ENCODE results near the gene NTHL1. TPM values are rescaled to one million over a fixed set of nuclear protein-coding genes. Genes with fewer than 3 reads are reported as not detected.

NTHL1 gene
- 10 to 100 TPM; 21.4 to 38.3 (median 26.0) TPM for polyA plus RNA-seq (ENCODE audit: low read depth in 6 of 6)

DNA sequence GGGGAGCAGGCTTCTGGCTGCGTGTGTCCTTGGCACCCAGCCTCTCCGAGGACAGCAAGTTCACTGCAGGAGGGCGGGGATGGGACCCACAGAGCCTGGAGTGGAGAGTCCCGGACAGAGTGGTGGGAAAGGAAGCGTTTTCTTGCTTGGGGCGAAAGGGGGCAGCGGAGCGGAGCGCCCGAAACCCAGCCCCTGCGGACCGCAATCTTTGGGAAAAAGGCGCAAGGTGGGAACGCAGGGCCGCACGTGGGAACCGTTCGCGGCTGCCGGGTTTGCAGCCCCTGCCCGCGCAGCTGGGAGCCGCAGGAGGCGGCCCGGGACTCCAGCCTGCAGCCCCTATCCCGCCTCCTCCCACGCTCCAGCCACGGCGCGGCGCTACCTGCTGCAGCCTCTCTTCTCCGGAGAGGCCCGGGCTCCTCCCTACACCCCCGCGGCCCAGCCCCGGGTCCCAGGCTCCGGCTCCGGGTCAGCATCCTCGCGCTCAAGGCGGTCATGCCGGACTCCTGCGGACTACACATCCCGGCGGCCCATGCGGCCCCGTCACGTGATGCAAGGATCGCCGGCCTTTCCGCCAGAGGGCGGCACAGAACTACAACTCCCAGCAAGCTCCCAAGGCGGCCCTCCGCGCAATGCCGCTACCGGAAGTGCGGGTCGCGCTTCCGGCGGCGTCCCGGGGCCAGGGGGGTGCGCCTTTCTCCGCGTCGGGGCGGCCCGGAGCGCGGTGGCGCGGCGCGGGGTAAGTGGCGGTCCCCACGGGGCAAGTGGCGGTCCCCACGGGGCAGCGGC lies at the start of gene NTHL1, which contains the start of gene TSC2:
TSS of gene NTHL1 (minus strand) at position 505 of the 786 bp plus-strand sequence. CDS start at position 494, 11 bp downstream.
TSS of gene TSC2 (plus strand) at position 656 of the 786 bp plus-strand sequence. CDS start 631 bp downstream, outside the sequence.
- Mint-ChIP-seq H3K4me3 (peak within 1 kb of the TSS; percentile 86 to 97 (median 94)), H3K27me3 (no peaks in the 10 kb centered on the region)

DNA sequence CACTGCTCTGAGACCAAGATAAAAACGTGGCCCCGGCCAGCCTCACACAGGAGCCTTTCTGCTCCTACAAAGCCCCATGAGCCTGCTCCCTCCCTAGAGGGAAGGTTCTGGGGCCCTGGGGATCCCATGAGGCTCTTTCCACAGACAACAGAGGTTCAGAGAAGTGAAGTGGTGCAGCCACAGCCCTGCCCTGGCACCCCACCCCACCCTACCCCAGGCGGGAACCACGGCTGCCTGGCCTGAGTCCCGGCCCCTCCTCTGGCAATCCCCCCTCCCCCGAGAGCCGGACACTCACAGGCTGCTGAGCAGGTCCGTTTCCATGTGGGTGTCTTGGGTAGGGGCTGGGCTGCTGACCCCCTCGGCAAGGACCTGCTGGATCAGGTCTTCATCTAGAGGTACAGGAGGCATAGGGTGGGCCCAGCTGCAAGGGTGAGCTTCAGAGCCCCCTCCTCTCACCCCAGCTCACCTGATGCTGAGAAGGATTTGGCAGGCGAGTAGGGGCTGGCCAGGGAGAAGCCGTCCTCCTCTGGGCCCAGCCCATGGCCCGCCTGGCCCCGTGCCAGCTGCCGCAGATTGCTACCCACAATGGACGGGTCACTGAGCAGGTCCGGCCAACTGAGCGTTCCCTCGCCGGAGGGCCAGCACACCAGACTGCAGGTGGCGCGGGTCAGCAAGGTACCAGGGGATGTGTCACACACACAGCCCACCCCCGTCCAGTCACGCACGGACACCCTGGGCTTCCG lies 49.4 kb upstream of the NTHL1 start:
- Mint-ChIP-seq H3K4me3 (no peak overlapping the region), H3K27me3 (no peaks in the 10 kb centered on the region), H3K4me1 (no peaks in the 10 kb centered on the region), H3K27ac (no peak overlapping the region), H3K36me3 (no peaks in the 10 kb centered on the region), H3K9me3 (no peaks in the 10 kb centered on the region)
- ATAC-seq (ENCODE audit: low read depth in 2 of 2) (no peak), DNase-seq (no peak)

More for the DNA sequence above, at the start of gene NTHL1, which contains the start of gene TSC2:
- DNase-seq (peak; percentile 93), ATAC-seq (ENCODE audit: low read depth in 2 of 2) (peak; percentile 94 to 95)
- Mint-ChIP-seq H3K4me1 (peaks cover 23 to 25% (median 24%) of the 10 kb centered on the region in 3 donors), H3K36me3 (no peaks in the 10 kb centered on the region), H3K27ac (peak within 1 kb of the TSS; percentile 43 to 93 (median 88)), H3K9me3 (no peaks in the 10 kb centered on the region)

DNA sequence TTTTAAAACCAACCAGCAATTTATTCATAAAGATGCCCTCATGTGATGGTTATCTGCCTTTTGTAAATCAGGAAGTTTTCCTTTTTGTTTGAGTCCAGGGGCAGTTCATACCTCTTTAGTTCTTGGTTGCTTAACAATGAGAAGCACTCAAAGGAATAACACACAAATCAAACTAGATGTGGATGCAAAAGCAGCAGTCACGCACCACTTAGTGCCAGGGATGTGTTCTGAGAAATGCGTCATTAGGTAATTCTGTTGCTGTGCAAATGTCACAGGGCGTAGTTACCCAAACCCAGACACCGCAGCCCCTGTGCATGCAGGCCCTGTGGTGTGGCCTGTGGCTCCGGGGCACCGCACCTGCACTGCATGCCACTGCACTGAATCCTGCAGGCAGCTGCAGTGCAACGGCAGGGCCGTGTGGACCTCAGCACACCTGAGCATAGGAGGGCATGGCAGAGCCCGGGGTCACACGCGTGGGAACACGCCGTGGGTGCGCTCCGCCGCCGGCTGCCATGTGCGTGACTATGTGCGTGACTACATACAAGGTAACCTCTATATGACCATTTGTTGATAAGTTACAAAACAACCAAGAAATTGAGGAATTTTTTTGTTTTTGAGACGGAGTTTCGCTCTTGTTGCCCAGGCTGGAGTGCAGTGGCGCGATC lies 48.4 kb upstream of the NTHL1 start:
- DNase-seq = no peak
- Mint-ChIP-seq H3K9me3 (no peaks in the 10 kb centered on the region), H3K4me1 (no peaks in the 10 kb centered on the region), H3K27me3 (no peaks in the 10 kb centered on the region), H3K36me3 (no peaks in the 10 kb centered on the region), H3K4me3 (no peak overlapping the region), H3K27ac (no peak overlapping the region)
- ATAC-seq (ENCODE audit: low read depth in 2 of 2) = no peak

DNA sequence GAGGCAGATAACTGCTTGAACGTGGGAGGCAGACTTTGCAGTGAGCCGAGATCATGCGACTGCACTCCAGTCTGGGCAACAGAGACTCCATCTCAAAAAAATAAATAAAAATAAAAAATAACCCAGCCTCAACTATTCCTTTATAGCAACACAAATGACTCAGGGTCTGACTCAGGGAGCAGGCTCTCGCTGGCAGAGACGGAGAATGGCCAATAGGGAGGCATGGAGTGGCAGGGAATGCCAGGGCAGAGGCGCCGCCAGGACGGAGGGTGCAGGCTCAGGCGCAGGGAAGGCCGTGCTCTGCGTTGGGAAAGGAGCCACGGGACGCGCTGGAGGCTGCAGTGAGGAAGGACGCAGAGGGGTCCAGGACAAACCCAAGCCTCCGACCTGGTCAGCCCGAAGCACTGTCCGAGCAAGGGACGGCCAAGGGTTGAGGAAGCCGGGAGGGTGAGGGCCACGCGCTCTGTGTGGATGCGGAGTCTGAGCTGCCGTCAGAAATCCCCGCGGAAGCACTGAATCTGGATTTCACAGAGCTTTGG lies 47.8 kb upstream of the NTHL1 start:
- peak overlapping the region in 1 of 6 donors; percentile 44 for H3K27ac Mint-ChIP-seq
- DNase-seq (no peak), ATAC-seq (ENCODE audit: low read depth in 2 of 2) (no peak)
- H3K4me3 Mint-ChIP-seq = no peak overlapping the region
- H3K27me3 Mint-ChIP-seq = no peaks in the 10 kb centered on the region
- no peaks in the 10 kb centered on the region for H3K36me3 Mint-ChIP-seq
- no peaks in the 10 kb centered on the region for H3K4me1 Mint-ChIP-seq
- H3K9me3 Mint-ChIP-seq = no peaks in the 10 kb centered on the region

DNA sequence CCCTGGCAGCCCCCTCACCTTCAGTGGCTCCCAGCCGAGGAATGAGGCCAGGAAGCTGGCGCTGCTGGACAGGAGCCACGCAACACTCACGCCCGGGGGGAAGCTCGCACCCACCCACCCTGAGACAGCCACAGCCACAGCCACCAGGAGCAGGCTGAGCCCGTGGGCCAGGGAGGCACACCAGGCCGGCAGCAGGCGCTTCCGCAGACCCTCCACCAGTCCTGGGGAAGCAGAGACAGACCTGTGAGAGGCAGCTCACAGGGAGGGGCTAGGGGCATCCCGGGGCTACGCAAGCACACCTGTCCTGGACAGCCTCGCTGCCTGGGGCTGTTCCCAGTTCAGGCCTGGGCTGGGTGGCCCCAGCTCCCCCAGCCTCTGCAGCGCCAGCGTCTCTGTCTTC lies 46.2 kb upstream of the NTHL1 start:
- H3K4me3 Mint-ChIP-seq = no peak overlapping the region
- DNase-seq = no peak
- H3K27ac Mint-ChIP-seq = no peak overlapping the region
- H3K4me1 Mint-ChIP-seq = no peaks in the 10 kb centered on the region
- ATAC-seq (ENCODE audit: low read depth in 2 of 2) = no peak
- no peaks in the 10 kb centered on the region for H3K36me3 Mint-ChIP-seq
- no peaks in the 10 kb centered on the region for H3K27me3 Mint-ChIP-seq
- H3K9me3 Mint-ChIP-seq = no peaks in the 10 kb centered on the region

DNA sequence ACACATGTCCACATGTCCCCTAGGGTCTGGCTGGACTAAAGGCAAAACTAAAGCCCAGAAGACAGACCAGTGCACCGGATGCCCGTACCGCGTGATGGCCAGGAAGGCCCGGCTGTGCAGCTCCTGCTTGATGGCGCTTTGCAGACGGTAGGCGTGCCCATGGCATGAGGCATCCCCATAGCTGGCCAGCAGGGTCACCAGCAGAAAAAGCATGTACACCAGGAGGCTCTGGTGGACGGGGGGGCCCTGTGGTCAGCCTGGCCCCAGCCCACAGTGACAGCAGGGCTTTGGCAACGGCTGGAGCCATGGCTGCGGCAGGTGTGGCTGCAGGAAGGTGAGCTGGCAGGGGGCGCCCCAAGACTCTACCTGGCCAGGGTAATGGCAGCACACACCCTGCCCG lies 45.2 kb upstream of the NTHL1 start:
- ATAC-seq (ENCODE audit: low read depth in 2 of 2) (no peak), DNase-seq (no peak)
- no peak overlapping the region for H3K27ac Mint-ChIP-seq
- no peak overlapping the region for H3K4me3 Mint-ChIP-seq
- no peaks in the 10 kb centered on the region for H3K9me3 Mint-ChIP-seq
- H3K27me3 Mint-ChIP-seq = no peaks in the 10 kb centered on the region
- no peaks in the 10 kb centered on the region for H3K4me1 Mint-ChIP-seq
- no peaks in the 10 kb centered on the region for H3K36me3 Mint-ChIP-seq

DNA sequence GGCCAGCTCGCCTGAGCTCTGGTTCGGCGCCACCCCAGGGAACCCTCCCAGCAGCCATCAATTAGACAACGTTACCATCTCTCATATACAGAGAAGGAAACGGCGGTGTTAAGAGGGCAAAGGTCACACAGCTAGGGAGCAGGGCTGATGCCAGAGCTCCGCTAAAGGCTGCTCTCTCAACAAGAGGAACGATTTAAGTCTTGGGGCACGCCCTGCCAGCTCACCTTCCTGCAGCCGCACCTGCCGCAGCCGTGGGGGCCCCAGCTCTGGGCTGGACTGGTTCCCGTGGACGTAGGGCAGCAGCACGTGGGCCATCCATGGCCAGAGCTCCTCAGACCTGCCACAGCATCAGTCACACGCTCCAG lies 44.6 kb upstream of the NTHL1 start:
- Mint-ChIP-seq H3K27ac (no peak overlapping the region), H3K36me3 (no peaks in the 10 kb centered on the region), H3K9me3 (no peaks in the 10 kb centered on the region), H3K4me3 (no peak overlapping the region), H3K4me1 (no peaks in the 10 kb centered on the region), H3K27me3 (no peaks in the 10 kb centered on the region)
- DNase-seq (no peak), ATAC-seq (ENCODE audit: low read depth in 2 of 2) (no peak)

DNA sequence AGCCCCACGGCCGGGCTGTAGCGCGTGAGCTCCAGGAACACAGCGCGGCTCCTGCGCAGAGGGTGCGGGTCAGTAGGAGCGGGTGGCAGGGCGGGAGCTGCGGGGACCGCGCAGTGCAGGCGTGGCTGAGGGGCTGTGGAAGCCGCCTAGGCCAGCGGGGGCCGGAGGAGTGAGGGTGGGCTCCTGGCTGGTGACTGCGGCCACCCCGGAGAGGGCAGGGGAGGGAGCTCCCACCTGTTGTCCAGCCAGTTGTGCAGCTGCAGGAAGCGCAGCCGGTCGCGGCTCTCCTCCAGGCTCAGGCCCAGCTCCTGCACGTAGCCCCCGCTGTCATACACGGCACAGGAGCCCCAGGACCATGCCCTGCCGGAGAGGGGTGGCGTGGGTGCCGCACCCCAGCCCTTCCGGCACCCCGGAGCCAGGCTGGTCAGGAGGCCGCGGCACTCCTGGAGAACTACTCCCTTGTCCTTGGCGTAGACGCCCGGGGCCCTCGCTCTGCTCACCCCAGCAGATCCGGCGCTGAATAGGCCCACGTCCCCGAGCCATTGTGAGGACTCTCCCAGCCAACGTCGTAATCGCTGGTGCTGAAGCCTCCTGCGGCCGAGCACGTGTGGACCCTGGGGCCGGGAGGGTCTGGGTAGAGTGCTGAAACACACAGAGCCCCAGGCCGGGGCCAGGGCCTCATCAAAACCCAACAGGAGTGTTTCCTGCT lies 44.1 kb upstream of the NTHL1 start:
- DNase-seq (no peak), ATAC-seq (ENCODE audit: low read depth in 2 of 2) (no peak)
- no peak overlapping the region for H3K4me3 Mint-ChIP-seq
- H3K27me3 Mint-ChIP-seq = no peaks in the 10 kb centered on the region
- no peaks in the 10 kb centered on the region for H3K4me1 Mint-ChIP-seq
- no peaks in the 10 kb centered on the region for H3K9me3 Mint-ChIP-seq
- no peak overlapping the region for H3K27ac Mint-ChIP-seq
- H3K36me3 Mint-ChIP-seq = no peaks in the 10 kb centered on the region

DNA sequence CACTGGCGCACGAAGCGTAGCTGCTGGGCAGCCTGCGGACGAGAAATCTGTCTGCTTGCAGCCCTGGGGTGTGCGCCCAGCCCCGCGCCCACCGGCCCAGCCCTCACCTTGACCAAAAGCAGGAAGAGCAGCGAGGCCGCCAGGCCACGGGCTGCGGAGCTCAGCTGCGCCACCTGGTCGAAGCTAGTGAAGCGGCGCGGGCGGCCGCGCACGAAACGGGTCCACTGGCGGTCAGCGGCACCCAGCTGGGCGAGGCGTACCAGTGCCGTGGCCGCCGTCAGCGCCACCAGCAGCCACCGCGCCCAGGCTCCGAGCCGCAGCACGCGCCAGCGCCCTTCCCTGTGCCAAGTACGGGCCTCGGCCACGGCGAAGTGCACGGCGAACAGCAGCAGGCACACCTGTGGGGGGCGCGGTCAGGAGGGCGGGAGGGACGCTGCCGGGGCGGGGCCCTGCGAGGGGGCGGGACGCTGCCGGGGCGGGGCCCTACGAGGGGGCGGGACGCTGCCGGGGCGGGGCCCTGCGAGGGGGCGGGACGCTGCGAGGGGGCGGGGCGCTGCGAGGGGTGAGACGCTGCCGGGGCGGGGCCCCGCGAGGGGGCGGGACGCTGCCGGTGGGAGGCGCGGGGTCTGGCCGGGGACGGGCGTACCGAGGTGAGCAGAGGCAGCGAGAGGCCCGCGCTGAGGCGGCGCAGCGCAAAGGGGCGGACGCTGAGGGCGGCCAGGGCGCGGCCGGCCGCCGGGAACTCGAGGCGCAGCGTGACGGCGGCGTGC lies 43.3 kb upstream of the NTHL1 start:
- peak in 1 of 2 donors; percentile 33 for ATAC-seq (ENCODE audit: low read depth in 2 of 2)

DNA sequence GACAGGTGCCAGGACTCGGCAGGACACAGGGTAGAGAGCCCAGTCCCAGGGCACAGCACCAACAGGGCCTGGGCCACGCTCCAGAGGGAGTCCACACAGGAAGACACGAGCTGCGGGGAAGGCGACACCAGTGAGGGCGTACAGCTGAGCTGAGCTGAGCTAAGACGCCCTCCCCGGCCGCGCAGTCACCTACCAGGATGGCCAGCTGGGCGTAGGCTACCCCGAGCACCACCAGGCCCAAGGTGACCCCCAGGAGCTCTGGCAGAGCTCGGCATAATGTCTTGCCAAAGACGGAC lies 42.8 kb upstream of the NTHL1 start:
- H3K4me1 Mint-ChIP-seq = no peaks in the 10 kb centered on the region
- H3K36me3 Mint-ChIP-seq = no peaks in the 10 kb centered on the region
- H3K27me3 Mint-ChIP-seq = no peaks in the 10 kb centered on the region
- no peak for DNase-seq
- H3K27ac Mint-ChIP-seq = peak overlapping the region in 1 of 6 donors; percentile 21
- no peaks in the 10 kb centered on the region for H3K9me3 Mint-ChIP-seq
- ATAC-seq (ENCODE audit: low read depth in 2 of 2) = no peak
- no peak overlapping the region for H3K4me3 Mint-ChIP-seq

More for the DNA sequence above, 43.3 kb upstream of the NTHL1 start:
- H3K27ac Mint-ChIP-seq = no peak overlapping the region
- no peaks in the 10 kb centered on the region for H3K9me3 Mint-ChIP-seq
- no peaks in the 10 kb centered on the region for H3K36me3 Mint-ChIP-seq
- H3K4me3 Mint-ChIP-seq = no peak overlapping the region
- no peaks in the 10 kb centered on the region for H3K27me3 Mint-ChIP-seq
- H3K4me1 Mint-ChIP-seq = no peaks in the 10 kb centered on the region
- no peak for DNase-seq

DNA sequence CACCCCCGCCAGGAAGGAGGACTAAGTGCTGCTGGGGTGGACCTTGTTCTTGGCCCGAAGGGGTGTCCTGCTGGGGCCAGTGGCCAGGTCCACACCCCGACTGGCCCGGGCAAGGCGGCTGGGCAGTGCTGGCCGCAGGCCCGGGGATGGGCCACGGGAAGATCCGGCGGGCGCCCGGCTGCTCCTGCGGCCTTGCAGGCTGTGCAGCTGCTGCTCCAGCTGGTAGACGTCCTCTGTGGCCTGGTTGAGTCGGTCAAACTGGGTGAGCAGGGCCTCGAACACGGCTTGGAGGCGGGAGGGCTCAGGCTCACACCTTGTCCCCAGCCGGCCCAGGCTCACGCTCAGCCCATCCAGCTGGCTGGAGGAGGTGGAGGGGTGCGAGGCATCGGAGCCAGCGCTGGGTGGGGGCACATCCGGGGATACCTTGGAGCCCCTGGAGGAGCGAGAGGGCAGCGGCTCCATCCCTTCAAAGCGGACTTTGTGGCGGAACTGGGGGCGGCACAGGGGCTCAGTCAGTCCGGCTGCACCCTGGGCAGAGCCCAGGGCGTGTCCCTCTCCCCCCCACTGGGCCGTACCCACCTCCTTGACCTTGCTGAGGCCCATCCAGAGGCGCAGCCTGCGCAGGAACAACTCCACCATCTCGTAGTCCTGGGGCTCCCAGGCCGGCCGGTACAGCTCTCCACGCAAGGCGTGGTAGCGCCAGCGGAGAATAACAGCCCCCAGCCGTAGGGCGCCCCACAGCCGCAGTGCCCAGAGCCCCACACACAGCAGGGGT lies 42.3 kb upstream of the NTHL1 start:
- H3K36me3 Mint-ChIP-seq = no peaks in the 10 kb centered on the region
- H3K27ac Mint-ChIP-seq = peak overlapping the region in 1 of 6 donors; percentile 69
- no peak overlapping the region for H3K4me3 Mint-ChIP-seq
- no peaks in the 10 kb centered on the region for H3K9me3 Mint-ChIP-seq
- H3K27me3 Mint-ChIP-seq = no peaks in the 10 kb centered on the region
- DNase-seq (no peak), ATAC-seq (ENCODE audit: low read depth in 2 of 2) (no peak)
- no peaks in the 10 kb centered on the region for H3K4me1 Mint-ChIP-seq

DNA sequence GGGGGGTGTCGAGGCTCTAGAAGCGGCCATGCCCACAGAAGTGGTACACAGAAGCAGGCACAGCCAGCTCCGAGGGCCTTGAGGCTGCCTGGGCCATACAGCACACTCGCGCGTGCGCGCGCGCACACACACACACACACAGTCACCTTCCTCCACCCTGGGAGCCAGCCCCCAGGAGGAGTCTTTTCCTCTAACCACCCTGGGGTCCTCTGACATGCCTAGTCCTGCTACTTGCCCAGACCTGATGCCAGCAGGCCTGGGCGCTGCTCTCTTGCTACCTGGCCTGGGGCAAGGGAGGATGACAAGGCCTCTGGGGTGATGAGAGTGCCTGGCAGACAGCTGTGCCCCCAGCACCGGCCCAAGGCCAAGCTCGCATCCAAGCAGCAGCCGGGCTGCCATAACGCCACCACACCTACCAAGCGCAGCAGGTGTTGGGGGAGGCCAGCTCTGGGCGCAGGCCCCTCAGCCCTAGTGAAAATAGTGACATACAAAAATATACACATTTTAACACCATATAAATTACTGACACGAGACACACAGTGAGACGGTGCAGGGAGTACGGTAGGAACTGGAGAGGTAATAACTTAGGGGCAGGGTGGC lies 41.2 kb upstream of the NTHL1 start:
- H3K27me3 Mint-ChIP-seq = no peaks in the 10 kb centered on the region
- no peaks in the 10 kb centered on the region for H3K9me3 Mint-ChIP-seq
- DNase-seq = no peak
- no peaks in the 10 kb centered on the region for H3K4me1 Mint-ChIP-seq
- no peak overlapping the region for H3K4me3 Mint-ChIP-seq
- no peaks in the 10 kb centered on the region for H3K36me3 Mint-ChIP-seq
- no peak for ATAC-seq (ENCODE audit: low read depth in 2 of 2)
- H3K27ac Mint-ChIP-seq = peak overlapping the region in 2 of 6 donors; percentile 12 to 62
